ENCODE results near the gene FAIM2. TPM values are rescaled to one million over a fixed set of nuclear protein-coding genes. Genes with fewer than 3 reads are reported as not detected.
"Not testable (repeated sequence)": the region's sequence is repeated elsewhere in the genome, so short reads cannot be mapped to it uniquely, and the experiment has no call there.

FAIM2 gene
- total RNA-seq, 1 donor from 2014 or later: 1.2 TPM

- DNase-seq (peak; percentile 49), ATAC-seq (no peak)
- Histone ChIP-seq H3K27ac (no peak overlapping the region), H3K4me1 (peaks cover 15% of the 10 kb centered on the region), H3K4me3 (no peak overlapping the region), H3K27me3 (no peaks in the 10 kb centered on the region), H3K9me3 (no peaks in the 10 kb centered on the region), H3K36me3 (no peaks in the 10 kb centered on the region)
- TF ChIP-seq CTCF (IDR thresholded peaks at IDR 0.05): no peak
- intact Hi-C loops (cut with DNase I): no loop called here
Measured at GRCh38 chr12:49873361-49873934, 30.3 kb downstream of the FAIM2 start.

- intact Hi-C loops (cut with DNase I): no loop called here
- Histone ChIP-seq H3K27me3 (no peaks in the 10 kb centered on the region), H3K9me3 (no peaks in the 10 kb centered on the region), H3K4me1 (peaks cover 22% of the 10 kb centered on the region), H3K4me3 (no peak overlapping the region), H3K27ac (no peak overlapping the region), H3K36me3 (no peaks in the 10 kb centered on the region)
- DNase-seq (no peak), ATAC-seq (no peak)
- no peak for TF ChIP-seq CTCF (IDR thresholded peaks at IDR 0.05)
Measured at GRCh38 chr12:49872781-49873181, 30.9 kb downstream of the FAIM2 start.

- peaks cover 26% of the 10 kb centered on the region for H3K4me1 ChIP-seq
- DNase-seq: no peak
- H3K9me3 ChIP-seq: no peaks in the 10 kb centered on the region
- no peak for TF ChIP-seq CTCF (IDR thresholded peaks at IDR 0.05)
- no peaks in the 10 kb centered on the region for H3K27me3 ChIP-seq
- H3K27ac ChIP-seq: no peak overlapping the region
- ATAC-seq: no peak
- intact Hi-C loops (cut with DNase I): no loop called here
- H3K4me3 ChIP-seq: no peak overlapping the region
- no peaks in the 10 kb centered on the region for H3K36me3 ChIP-seq
Measured at GRCh38 chr12:49872381-49872780, 31.3 kb downstream of the FAIM2 start.

- ATAC-seq; H3K27me3 ChIP-seq; H3K36me3 ChIP-seq; H3K9me3 ChIP-seq; H3K4me3 ChIP-seq; DNase-seq; intact Hi-C loops (cut with DNase I); H3K27ac ChIP-seq: not testable (repeated sequence)
- H3K4me1 ChIP-seq: peaks cover 28% of the 10 kb centered on the region
Measured at GRCh38 chr12:49871811-49872251, 31.9 kb downstream of the FAIM2 start.

GRCh38 chr12:49871263-49871561 lies 32.5 kb downstream of the FAIM2 start:
- no peak for ATAC-seq
- H3K27me3 ChIP-seq: no peaks in the 10 kb centered on the region
- no peaks in the 10 kb centered on the region for H3K36me3 ChIP-seq
- peaks cover 28% of the 10 kb centered on the region for H3K4me1 ChIP-seq
- intact Hi-C loops (cut with DNase I): no loop called here
- TF ChIP-seq CTCF (IDR thresholded peaks at IDR 0.05): no peak
- no peak overlapping the region for H3K4me3 ChIP-seq
- H3K27ac ChIP-seq: no peak overlapping the region
- no peaks in the 10 kb centered on the region for H3K9me3 ChIP-seq
- peak; percentile 33 for DNase-seq

GRCh38 chr12:49870501-49871262 lies 33.0 kb downstream of the FAIM2 start:
- Histone ChIP-seq H3K27ac (no peak overlapping the region), H3K27me3 (no peaks in the 10 kb centered on the region), H3K4me1 (peaks cover 28% of the 10 kb centered on the region), H3K9me3 (no peaks in the 10 kb centered on the region), H3K36me3 (no peaks in the 10 kb centered on the region), H3K4me3 (no peak overlapping the region)
- intact Hi-C loops (cut with DNase I): no loop called here
- ATAC-seq (no peak), DNase-seq (peak; percentile 41)
- TF ChIP-seq CTCF (IDR thresholded peaks at IDR 0.05): no peak
